NT2/D1 (cell line): ENCODE results near the gene ZNF397.

Experiments
- DNase-seq: peaks from one replicate; pipeline ENCODE4 v3.0.0-alpha.2; 2011; ENCODE audit warnings: low read depth, low spot score
- H3K27me3 ChIP-seq: 2 replicates; pipeline ENCODE4 v1.6.0; 2011; ENCODE audit warnings: mild to moderate bottlenecking; ENCODE audit not compliant: insufficient read length, insufficient read depth
- H3K36me3 ChIP-seq: 2 replicates; pipeline ENCODE4 v1.6.1; 2011; ENCODE audit warnings: mild to moderate bottlenecking, low read length, mixed read lengths; ENCODE audit not compliant: insufficient read depth, insufficient read length
- H3K4me1 ChIP-seq: 2 replicates; pipeline ENCODE4 v1.5.1; 2011; ENCODE audit not compliant: insufficient read depth, insufficient read length
- H3K4me3 ChIP-seq: 2 replicates; pipeline ENCODE4 v1.5.1; 2011; ENCODE audit warnings: low read depth; ENCODE audit not compliant: insufficient read length
- H3K9ac ChIP-seq: 2 replicates; pipeline ENCODE4 v1.6.0; 2011; ENCODE audit warnings: low read depth; ENCODE audit not compliant: insufficient read length
- H3K9me3 ChIP-seq: 2 replicates; pipeline ENCODE4 v1.5.1; 2011; ENCODE audit warnings: mild to moderate bottlenecking, low read length; ENCODE audit not compliant: insufficient read depth
- SUZ12 ChIP-seq: IDR thresholded peaks from 2 replicates; pipeline ENCODE4 v1.6.1; 2011; ENCODE audit not compliant: insufficient read length, insufficient read depth; ENCODE audit errors: extremely low read depth
- YY1 ChIP-seq: IDR thresholded peaks from 2 replicates; pipeline ENCODE4 v1.6.1; 2011; ENCODE audit not compliant: insufficient read length, insufficient read depth
- ZNF274 ChIP-seq: IDR thresholded peaks from 2 replicates; pipeline ENCODE4 v1.6.1; 2011; ENCODE audit warnings: mild to moderate bottlenecking, low read depth, low read length

ZNF397 gene

GRCh38 chr18:35267161-35267651 lies 26.4 kb downstream of the ZNF397 start:
- no peaks in the 10 kb centered on the region for H3K4me1 ChIP-seq
- no peaks in the 10 kb centered on the region for H3K27me3 ChIP-seq
- H3K9me3 ChIP-seq = peaks cover 4% of the 10 kb centered on the region; the same call in 1 of the 2 replicates
- TF ChIP-seq ZNF274 = no peak
- TF ChIP-seq SUZ12 = no peak
- peak overlapping the region; percentile 21 for H3K9ac ChIP-seq
- peak overlapping the region; percentile 43 for H3K4me3 ChIP-seq
- peaks cover 17% of the 10 kb centered on the region for H3K36me3 ChIP-seq
- DNase-seq = peak; percentile 56

GRCh38 chr18:35267809-35268208 lies 27.0 kb downstream of the ZNF397 start:
- Histone ChIP-seq H3K4me3 (no peak overlapping the region), H3K36me3 (peaks cover 11% of the 10 kb centered on the region), H3K9ac (no peak overlapping the region), H3K9me3 (peaks cover 4% of the 10 kb centered on the region; the same call in 1 of the 2 replicates), H3K27me3 (no peaks in the 10 kb centered on the region), H3K4me1 (no peaks in the 10 kb centered on the region)
- TF ChIP-seq YY1 = no peak
- TF ChIP-seq SUZ12 = no peak
- TF ChIP-seq ZNF274 = no peak
- no peak for DNase-seq

DNA sequence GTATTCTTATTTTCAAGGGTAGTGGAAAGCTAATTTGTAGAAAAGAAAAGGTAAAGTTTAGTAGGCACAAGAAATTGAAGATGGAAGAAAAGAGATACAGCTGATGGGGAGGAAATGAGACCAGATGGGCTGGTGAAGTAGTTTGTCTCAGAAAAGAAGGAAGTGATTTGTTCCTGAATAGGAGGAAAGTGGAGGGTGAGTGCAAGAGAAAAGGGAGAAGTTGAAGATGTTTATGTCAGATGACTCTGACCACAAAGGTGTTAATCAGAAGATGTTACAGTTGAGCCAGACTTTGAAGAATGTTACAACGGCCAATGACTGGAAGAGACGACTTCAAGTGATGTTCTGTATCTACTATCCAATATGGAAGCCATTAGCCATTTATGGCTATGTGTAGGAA lies 28.0 kb downstream of the ZNF397 start:
- Histone ChIP-seq H3K9me3 (peaks cover 4% of the 10 kb centered on the region; the same call in 1 of the 2 replicates), H3K9ac (no peak overlapping the region), H3K27me3 (no peaks in the 10 kb centered on the region), H3K4me1 (no peaks in the 10 kb centered on the region), H3K36me3 (peaks cover 5% of the 10 kb centered on the region), H3K4me3 (no peak overlapping the region)
- no peak for DNase-seq
- TF ChIP-seq YY1 = no peak
- no peak for TF ChIP-seq SUZ12
- TF ChIP-seq ZNF274 = no peak

GRCh38 chr18:35271656-35272055 lies 30.8 kb downstream of the ZNF397 start:
- Histone ChIP-seq H3K4me3 (no peak overlapping the region), H3K27me3 (no peaks in the 10 kb centered on the region), H3K9me3 (peaks cover 4% of the 10 kb centered on the region; the same call in 1 of the 2 replicates), H3K36me3 (no peaks in the 10 kb centered on the region), H3K9ac (no peak overlapping the region), H3K4me1 (no peaks in the 10 kb centered on the region)
- DNase-seq = no peak
- TF ChIP-seq YY1 (no peak), SUZ12 (no peak), ZNF274 (no peak)

GRCh38 chr18:35276267-35276666 lies 35.4 kb downstream of the ZNF397 start:
- H3K4me3 ChIP-seq = no peak overlapping the region
- no peak for DNase-seq
- no peaks in the 10 kb centered on the region for H3K4me1 ChIP-seq
- peaks cover 4% of the 10 kb centered on the region; the same call in 1 of the 2 replicates for H3K9me3 ChIP-seq
- no peaks in the 10 kb centered on the region for H3K27me3 ChIP-seq
- H3K9ac ChIP-seq = no peak overlapping the region
- H3K36me3 ChIP-seq = no peaks in the 10 kb centered on the region
- no peak for TF ChIP-seq YY1
- TF ChIP-seq ZNF274 = no peak
- no peak for TF ChIP-seq SUZ12

GRCh38 chr18:35277633-35278032 lies 36.8 kb downstream of the ZNF397 start:
- Histone ChIP-seq H3K4me3 (no peak overlapping the region), H3K36me3 (no peaks in the 10 kb centered on the region), H3K4me1 (no peaks in the 10 kb centered on the region), H3K9me3 (peaks cover 2% of the 10 kb centered on the region; the same call in 1 of the 2 replicates), H3K27me3 (no peaks in the 10 kb centered on the region), H3K9ac (no peak overlapping the region)
- TF ChIP-seq ZNF274 = no peak
- TF ChIP-seq YY1 = no peak
- TF ChIP-seq SUZ12 = no peak
- no peak for DNase-seq

DNA sequence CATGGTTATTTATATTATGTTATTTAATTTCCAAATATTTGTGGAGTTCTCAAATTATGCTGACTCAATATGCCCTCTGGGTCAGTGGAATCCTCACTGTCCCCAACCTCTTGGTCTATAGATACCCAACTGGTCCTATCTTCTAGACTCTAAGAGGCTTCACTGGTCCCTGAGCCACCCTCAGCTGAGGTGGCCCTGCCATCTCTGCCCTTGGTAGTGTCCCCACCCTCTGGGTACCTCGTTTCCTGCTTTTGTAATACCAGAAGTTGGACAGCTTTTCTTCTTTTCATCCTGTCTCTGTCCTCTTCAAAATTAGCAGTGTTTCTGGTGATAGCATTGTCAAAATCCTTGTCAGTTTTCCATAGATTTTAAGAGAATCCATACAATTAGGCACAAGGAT lies 37.3 kb downstream of the ZNF397 start:
- Histone ChIP-seq H3K27me3 (no peaks in the 10 kb centered on the region), H3K9me3 (peaks cover 6% of the 10 kb centered on the region; the same call in 1 of the 2 replicates), H3K4me1 (no peaks in the 10 kb centered on the region)

DNA sequence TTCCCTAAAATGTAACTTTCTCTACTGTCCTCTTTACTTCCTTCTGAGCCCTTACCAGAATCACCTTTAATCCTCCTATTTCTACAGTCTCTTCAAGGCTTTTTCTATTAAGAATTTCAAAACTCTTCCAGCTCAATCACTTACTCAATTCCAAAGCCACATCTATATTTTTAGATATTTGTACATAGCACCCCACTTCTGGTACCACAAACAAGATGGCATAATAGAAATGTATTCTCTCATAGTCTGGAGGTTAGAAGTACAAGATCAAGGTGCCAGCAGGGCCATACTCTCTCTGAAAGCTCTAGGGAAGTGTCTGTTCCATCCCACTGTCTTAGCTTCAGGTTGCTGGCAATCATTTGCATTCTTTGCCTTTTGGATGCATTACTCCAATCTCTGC lies 38.1 kb downstream of the ZNF397 start:
- Histone ChIP-seq H3K4me1 (no peaks in the 10 kb centered on the region), H3K4me3 (no peak overlapping the region), H3K36me3 (peaks cover 4% of the 10 kb centered on the region), H3K9me3 (peaks cover 15% of the 10 kb centered on the region; the same call in 1 of the 2 replicates), H3K27me3 (no peaks in the 10 kb centered on the region), H3K9ac (no peak overlapping the region)
- no peak for DNase-seq
- TF ChIP-seq ZNF274 (no peak), SUZ12 (no peak), YY1 (no peak)

More for the DNA sequence above, 37.3 kb downstream of the ZNF397 start:
- TF ChIP-seq YY1 (no peak), SUZ12 (no peak), ZNF274 (no peak)
- DNase-seq = no peak
- H3K9ac ChIP-seq = no peak overlapping the region
- no peaks in the 10 kb centered on the region for H3K36me3 ChIP-seq
- no peak overlapping the region for H3K4me3 ChIP-seq
